HCT116 (cell line): Measurements from ENCODE around the gene FGF6. TPM values are rescaled to one million over a fixed set of nuclear protein-coding genes. Genes with fewer than 3 reads are reported as not detected.

Experiments used
- ATAC-seq: fragments of 200-7000 bp; cut with Tn5 transposase; 2 replicates; pipeline ENCODE4 v1.9.1; 2020; ENCODE audit warnings: mild to moderate bottlenecking, moderate library complexity
- BruUV-seq: library from RNA; stranded (reverse); fragments of 400-500 nt; replicated peaks from 2 replicates; lab custom pipeline; 2021; lab: Mats Ljungman, UMichigan
- CTCF ChIA-PET: fragments of 300-600 bp; sonication (Branson Sonifier 250); formaldehyde crosslinking; loops from one replicate; lab custom pipeline; 2021; ENCODE audit warnings: antibody characterized with exemption; lab: Charles Lee
- POLR2A ChIA-PET: fragments of 300-600, 350-600 bp; sonication (Branson Sonifier 250); formaldehyde crosslinking; loops from one replicate; lab custom pipeline; 2021; ENCODE audit warnings: antibody characterized with exemption; lab: Charles Lee
- RAD21 ChIA-PET, 2 experiments: fragments of 300-600 bp; sonication (Branson Sonifier 250); formaldehyde crosslinking; loops; one replicate each; lab custom pipeline; 2023; ENCODE audit warnings: low total read pairs in 2 of 2; ENCODE audit not compliant: uncharacterized antibody in 2 of 2, unreplicated experiment in 2 of 2, low non-redundant PET in 1 of 2; lab: Charles Lee
- DNase-seq: peaks from one replicate; pipeline ENCODE4 v3.0.0-alpha.2; 2010; ENCODE audit warnings: low read depth, low spot score
- H2AFZ ChIP-seq: fragments of 200-600 bp; shearing (Covaris generic), sonication (generic); 2 replicates; pipeline ENCODE4 v1.6.1; 2017; ENCODE audit warnings: low read depth, mixed run types, mixed read lengths, antibody characterized with exemption, low read length; ENCODE audit not compliant: poor library complexity, severe bottlenecking
- H3K27ac ChIP-seq: 2 replicates; pipeline ENCODE4 v1.5.1; 2012; ENCODE audit warnings: low read depth, low read length
- H3K27me3 ChIP-seq: fragments of 200-600 bp; sonication (generic); 2 replicates; pipeline ENCODE4 v1.6.1; 2016; ENCODE audit warnings: mixed run types, low read length, mixed read lengths; ENCODE audit not compliant: insufficient read depth
- H3K36me3 ChIP-seq, 2 experiments: fragments of 200-500 bp in 1 of 2; fragments of 200-600 bp in 1 of 2; sonication (Bioruptor generic) in 1 of 2; sonication (generic) in 1 of 2; 2 replicates each; pipeline versions ENCODE4 v1.5.1 to v1.6.1; 2014 to 2016; ENCODE audit warnings: low read length in 2 of 2, inconsistent platforms in 1 of 2, mixed read lengths in 1 of 2, mixed run types in 1 of 2; ENCODE audit not compliant: insufficient read depth in 2 of 2, control insufficient read depth in 1 of 2
- H3K4me1 ChIP-seq, 2 experiments: fragments of 200-600 bp in 1 of 2; sonication (generic) in 1 of 2; 2 replicates each; pipeline versions ENCODE4 v1.5.1 to v1.6.1; 2012 to 2017; ENCODE audit warnings: low read length in 2 of 2, inconsistent platforms in 1 of 2, mild to moderate bottlenecking in 1 of 2, mixed read lengths in 1 of 2, mixed run types in 1 of 2, moderate library complexity in 1 of 2; ENCODE audit not compliant: insufficient read depth in 2 of 2, control insufficient read depth in 1 of 2
- H3K4me2 ChIP-seq: fragments of 200-600 bp; sonication (generic); 2 replicates; pipeline ENCODE4 v1.6.1; 2017; ENCODE audit warnings: mixed run types, low read length, mixed read lengths
- H3K4me3 ChIP-seq, 2 experiments: fragments of 200-600 bp in 1 of 2; sonication (generic) in 1 of 2; replicated peaks in 1 of 2; 2 replicates each; pipeline ENCODE4 v1.5.1; 2011 to 2016; ENCODE audit warnings: low read length in 2 of 2, control low read depth in 1 of 2, low read depth in 1 of 2, mild to moderate bottlenecking in 1 of 2, mixed read lengths in 1 of 2, mixed run types in 1 of 2
- H3K79me2 ChIP-seq: fragments of 200-600 bp; sonication (generic); 2 replicates; pipeline ENCODE4 v1.6.1; 2017; ENCODE audit warnings: mild to moderate bottlenecking, mixed run types, low read length, moderate library complexity, mixed read lengths; ENCODE audit not compliant: insufficient read depth
- H3K9ac ChIP-seq: fragments of 200-600 bp; sonication (generic); 2 replicates; pipeline ENCODE4 v1.6.1; 2016; ENCODE audit warnings: low read length, mixed read lengths
- H3K9me2 ChIP-seq: fragments of 200-600 bp; sonication (generic), shearing (Covaris generic); 2 replicates; pipeline ENCODE4 v1.6.1; 2017; ENCODE audit warnings: mixed run types, mild to moderate bottlenecking, moderate library complexity; ENCODE audit not compliant: insufficient read depth
- H3K9me3 ChIP-seq, 2 experiments: fragments of 200-500 bp in 1 of 2; fragments of 200-600 bp in 1 of 2; sonication (Bioruptor generic) in 1 of 2; sonication (generic) in 1 of 2; 2 replicates each; pipeline ENCODE4 v1.6.1; 2014 to 2017; ENCODE audit warnings: low read length in 2 of 2, mixed read lengths in 2 of 2, inconsistent platforms in 1 of 2, low read depth in 1 of 2, mild to moderate bottlenecking in 1 of 2, mixed run types in 1 of 2, moderate library complexity in 1 of 2; ENCODE audit not compliant: control insufficient read depth in 1 of 2, insufficient read depth in 1 of 2
- H4K20me1 ChIP-seq: fragments of 200-600 bp; sonication (generic), shearing (Covaris generic); 2 replicates; pipeline ENCODE4 v1.6.1; 2017; ENCODE audit warnings: mixed run types, mild to moderate bottlenecking, moderate library complexity; ENCODE audit not compliant: insufficient read depth
- ATF3 ChIP-seq: IDR thresholded peaks from 2 replicates; pipeline ENCODE4 v1.6.1; 2012
- JUND ChIP-seq: IDR thresholded peaks from 2 replicates; pipeline ENCODE4 v1.6.1; 2012
- REST ChIP-seq: IDR thresholded peaks from 2 replicates; pipeline ENCODE4 v1.6.1; 2012; ENCODE audit warnings: low read depth
- SRF ChIP-seq: IDR thresholded peaks from 2 replicates; pipeline ENCODE4 v1.6.1; 2012; ENCODE audit warnings: low read depth
- TCF7L2 ChIP-seq: IDR thresholded peaks from 2 replicates; pipeline ENCODE4 v1.7.0; 2011; ENCODE audit warnings: borderline replicate concordance, inconsistent platforms; ENCODE audit not compliant: insufficient read depth, insufficient read length; ENCODE audit errors: extremely low read depth
- ZBTB33 ChIP-seq: IDR thresholded peaks from 2 replicates; pipeline ENCODE4 v1.6.1; 2011; ENCODE audit warnings: mild to moderate bottlenecking, low read length, moderate library complexity; ENCODE audit not compliant: insufficient replicate concordance; ENCODE audit errors: extremely low read depth
- ZFX ChIP-seq: fragments of 450-650 bp; IDR thresholded peaks from 2 replicates; pipeline ENCODE4 v1.6.1; 2017
- ZNF274 ChIP-seq: fragments of 200-500 bp; sonication (Bioruptor generic); IDR thresholded peaks from 2 replicates; pipeline ENCODE4 v1.6.1; 2014; ENCODE audit warnings: mild to moderate bottlenecking, low read depth, low read length, inconsistent platforms
- intact Hi-C: fragments of 100-400 bp; cut with micrococcal nuclease; formaldehyde crosslinking; loops from 2 replicates; pipeline ENCODE4 v1.10.0; 2022
- total RNA-seq: library from RNA; stranded (reverse); gene quantifications from one replicate; pipeline ENCODE4 v1.2.1, GENCODE V29; 2021; ENCODE audit not compliant: unreplicated experiment

Gene FGF6
- total RNA-seq, 1 experiment from 2014 or later = not detected

- H4K20me1 ChIP-seq = no peaks in the 10 kb centered on the region
- no peaks in the 10 kb centered on the region for H3K79me2 ChIP-seq
- intact Hi-C loops = no loop called here
- peaks cover 26% of the 10 kb centered on the region for H3K27me3 ChIP-seq
- H3K4me3 ChIP-seq = no peak overlapping the region
- H3K4me1 ChIP-seq = peaks cover 0 to 5% of the 10 kb centered on the region in 2 experiments; a peak in 2 of 4 replicates
- ChIA-PET POLR2A (no interaction called here), CTCF (no interaction called here), RAD21 (no interaction called here)
- no peak overlapping the region for H3K9ac ChIP-seq
- no peak for DNase-seq
- no peak overlapping the region for H2AFZ ChIP-seq
- TF ChIP-seq ZNF274 = no peak
- no peak for TF ChIP-seq SRF
- no peak for TF ChIP-seq ATF3
- no peak overlapping the region for H3K4me2 ChIP-seq
- H3K9me2 ChIP-seq = no peaks in the 10 kb centered on the region
- no peaks in the 10 kb centered on the region for H3K9me3 ChIP-seq
- no peak for ATAC-seq
- BruUV-seq = no TSS peak
- no peak overlapping the region for H3K27ac ChIP-seq
- no peaks in the 10 kb centered on the region for H3K36me3 ChIP-seq
These were observed 1.5 kb upstream of the FGF6 start for GRCh38 chr12:4447151-4447550.

- Histone ChIP-seq H3K27me3 (peaks cover 26% of the 10 kb centered on the region), H3K27ac (no peak overlapping the region), H3K4me1 (peaks cover 4 to 5% of the 10 kb centered on the region in 2 experiments; a peak in 2 of 4 replicates), H3K9me3 (no peaks in the 10 kb centered on the region), H2AFZ (no peak overlapping the region), H3K79me2 (no peaks in the 10 kb centered on the region), H3K4me2 (no peak overlapping the region), H3K4me3 (no peak overlapping the region), H3K9me2 (no peaks in the 10 kb centered on the region), H3K9ac (no peak overlapping the region), H3K36me3 (no peaks in the 10 kb centered on the region), H4K20me1 (no peaks in the 10 kb centered on the region)
- POLR2A ChIA-PET = no interaction called here
- DNase-seq = no peak
- RAD21 ChIA-PET = no interaction called here
- TF ChIP-seq REST (no peak), ZNF274 (no peak), ZBTB33 (no peak), ZFX (no peak), TCF7L2 (no peak), JUND (no peak)
- ATAC-seq = no peak
- intact Hi-C loops = no loop called here
- CTCF ChIA-PET = no interaction called here
- no TSS peak for BruUV-seq
These were observed 720 bp upstream of the FGF6 start for GRCh38 chr12:4446335-4446734.
